22Rv1 (cell line): Measurements from ENCODE around the gene MAN1A1.

ENCODE experiments used
- H3K27ac ChIP-seq: fragments of 450-650 bp; 2 replicates; pipeline ENCODE4 v1.5.1; 2017
- CTCF ChIP-seq: fragments of 450-650 bp; IDR thresholded peaks from 2 replicates; pipeline ENCODE4 v1.5.1; 2017; ENCODE audit warnings: mild to moderate bottlenecking
- ZFX ChIP-seq: fragments of 450-650 bp; IDR thresholded peaks from 2 replicates; pipeline ENCODE4 v1.6.1; 2017; ENCODE audit warnings: antibody characterized with exemption, borderline replicate concordance

MAN1A1 gene

GRCh38 chr6:119340796-119341487 lies 8.6 kb downstream of the MAN1A1 start:
- no peak overlapping the region for H3K27ac ChIP-seq
- no peak for TF ChIP-seq ZFX
- TF ChIP-seq CTCF: no peak

GRCh38 chr6:119339941-119340456 lies 9.6 kb downstream of the MAN1A1 start:
- H3K27ac ChIP-seq: no peak overlapping the region
- TF ChIP-seq ZFX (no peak), CTCF (no peak)

GRCh38 chr6:119337762-119338161 lies 11.8 kb downstream of the MAN1A1 start:
- H3K27ac ChIP-seq: no peak overlapping the region
- TF ChIP-seq ZFX (no peak), CTCF (no peak)

- TF ChIP-seq CTCF (no peak), ZFX (no peak)
- no peak overlapping the region for H3K27ac ChIP-seq
Observed at GRCh38 chr6:119337252-119337651, 12.3 kb downstream of the MAN1A1 start.

GRCh38 chr6:119334535-119335264 lies 14.9 kb downstream of the MAN1A1 start:
- TF ChIP-seq CTCF: no peak
- no peak for TF ChIP-seq ZFX
- no peak overlapping the region for H3K27ac ChIP-seq

- TF ChIP-seq CTCF: peak; percentile 69
- TF ChIP-seq ZFX: no peak
- no peak overlapping the region for H3K27ac ChIP-seq
Observed at GRCh38 chr6:119333707-119334295, 15.8 kb downstream of the MAN1A1 start.
